CD4-positive, alpha-beta T cell treated with Interleukin-4 for 4 hours (primary cell): ENCODE data around the gene SSH3.

Source experiments
- DNase-seq: peaks from one replicate; pipeline ENCODE4 v3.0.0-alpha.2; 2020

The SSH3 gene

GRCh38 chr11:67349928-67350465, 46.7 kb downstream of the SSH3 start:
- DNase-seq: no peak

DNA sequence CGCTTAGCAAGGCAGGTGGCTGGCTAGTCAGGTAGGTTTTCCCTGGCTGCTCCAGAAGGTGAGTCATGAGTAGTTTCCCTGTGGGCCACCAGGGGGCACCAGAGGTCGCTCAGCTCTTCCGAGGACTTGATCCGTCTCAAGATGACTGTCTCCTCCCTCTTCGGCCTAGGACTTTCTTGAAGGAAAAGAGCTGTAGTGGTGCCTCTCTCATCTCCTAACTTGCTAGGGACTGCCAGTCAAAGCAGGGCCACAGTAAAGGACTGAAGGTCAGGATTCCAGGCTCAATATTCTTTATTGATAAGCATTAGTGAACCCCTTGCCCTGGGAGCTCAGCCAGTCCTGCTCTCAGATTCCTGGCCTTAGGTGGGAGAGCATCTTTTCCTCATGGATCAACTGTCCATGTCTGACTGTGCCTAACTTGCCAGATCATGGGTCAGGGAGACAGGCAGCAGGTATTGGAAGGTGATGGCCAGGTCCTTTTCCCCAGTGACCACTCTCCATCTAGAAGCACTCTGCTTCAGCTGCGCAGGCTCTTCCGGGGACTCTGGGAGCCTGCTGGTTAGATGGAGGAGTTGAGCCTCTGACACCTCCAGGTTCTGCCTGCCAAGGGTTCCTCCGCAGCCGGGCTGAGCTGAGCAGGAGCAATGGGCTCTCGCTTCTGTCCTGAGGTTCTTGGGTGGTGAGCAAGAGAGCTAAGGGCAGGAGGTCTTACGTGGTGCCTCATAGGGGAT, 48.1 kb downstream of the SSH3 start:
- DNase-seq: peak; percentile 60

GRCh38 chr11:67352546-67353316, 49.4 kb downstream of the SSH3 start:
- DNase-seq: no peak

DNA sequence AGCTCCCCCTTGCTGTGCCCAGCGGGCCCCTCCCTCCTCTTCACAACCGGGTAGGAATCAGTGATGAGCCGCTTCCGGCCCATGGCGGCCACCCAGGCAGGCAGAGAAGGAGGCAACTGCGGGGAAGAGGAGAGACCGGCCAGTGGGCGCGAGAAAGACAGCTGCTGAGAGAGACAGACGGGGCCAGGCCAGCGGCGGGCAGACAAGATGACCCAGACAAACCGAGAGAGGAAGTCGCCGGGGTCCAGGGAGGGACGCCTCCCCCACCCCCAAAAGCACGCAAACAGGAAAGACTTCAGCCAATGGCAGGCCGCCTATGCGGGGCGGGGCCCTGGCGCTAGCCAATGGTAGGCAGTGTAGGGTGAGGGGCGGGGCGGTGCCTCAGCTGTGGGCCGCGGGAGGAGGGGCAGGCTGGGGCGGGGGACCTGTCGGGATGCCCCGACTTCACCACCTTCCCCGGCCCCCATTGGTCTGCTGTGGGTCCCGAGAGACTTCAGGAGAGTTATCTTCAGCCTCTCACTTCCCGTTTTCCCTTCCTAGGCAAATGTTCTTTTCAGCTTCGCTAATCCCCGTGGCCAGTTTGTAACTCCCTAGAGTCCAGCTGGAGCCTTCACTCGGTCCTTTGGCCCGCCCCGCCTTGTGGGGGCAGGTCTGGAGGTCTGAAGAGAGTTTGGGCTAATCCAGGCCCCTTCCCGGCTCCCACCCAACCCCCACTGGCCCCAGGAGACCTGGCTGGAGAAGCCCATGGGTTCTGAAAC, 50.2 kb downstream of the SSH3 start, which contains the start of gene POLD4:
Gene POLD4, minus strand, starts transcription at position 230 of the 758 bp plus-strand sequence. Its CDS starts 147 bp downstream, at position 83.
- peak; percentile 94 for DNase-seq

GRCh38 chr11:67354075-67355022, 51.0 kb downstream of the SSH3 start:
- no peak for DNase-seq

GRCh38 chr11:67355023-67355793, 51.9 kb downstream of the SSH3 start:
- no peak for DNase-seq

- DNase-seq: no peak
Measured at GRCh38 chr11:67355794-67356386, 52.6 kb downstream of the SSH3 start.

DNA sequence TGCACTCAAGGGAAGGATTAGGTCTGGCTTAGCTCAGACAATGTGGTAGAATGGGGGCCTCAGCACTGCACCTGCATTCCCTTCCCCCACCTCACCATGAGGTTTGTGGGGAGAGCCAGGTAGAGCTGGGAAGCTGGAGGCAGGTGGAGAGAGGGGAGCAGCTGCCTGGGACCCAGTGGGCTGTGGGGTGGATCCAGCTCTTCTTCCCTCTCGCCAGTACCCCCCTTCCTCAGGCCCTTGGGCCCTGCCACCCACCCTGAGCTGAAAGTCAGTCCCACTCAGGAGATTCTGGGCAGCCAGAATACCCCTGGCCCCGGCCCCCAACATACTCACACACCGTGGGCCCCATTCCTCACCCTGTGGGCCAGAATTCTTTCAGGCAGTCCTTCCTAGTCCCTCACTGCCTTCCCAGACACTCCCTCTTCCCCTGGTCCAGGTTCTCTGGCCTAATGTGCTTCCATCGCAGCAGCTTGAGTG, 53.1 kb downstream of the SSH3 start:
- DNase-seq: no peak

GRCh38 chr11:67356864-67357561, 53.7 kb downstream of the SSH3 start:
- peak; percentile 76 for DNase-seq

- no peak for DNase-seq
Measured at GRCh38 chr11:67357831-67358670, 54.7 kb downstream of the SSH3 start.
